KBM-7 (cell line): ENCODE results near the gene MIF4GD.
"Not testable (repeated sequence)": the region's sequence is repeated elsewhere in the genome, so short reads cannot be mapped to it uniquely, and the experiment has no call there.

Experiments used
- DNase-seq: peaks from one replicate; pipeline ENCODE4 v3.0.0-alpha.2; 2015
- in situ Hi-C: fragments of 300-500 bp; cut with MboI; formaldehyde crosslinking; loops from 2 replicates; pipeline ENCODE4 v1.14.3; 2020; ENCODE audit warnings: low sequenced_read_pairs, low pct_unique_long_range_greater_than_20kb, mixed read lengths

MIF4GD gene

DNA sequence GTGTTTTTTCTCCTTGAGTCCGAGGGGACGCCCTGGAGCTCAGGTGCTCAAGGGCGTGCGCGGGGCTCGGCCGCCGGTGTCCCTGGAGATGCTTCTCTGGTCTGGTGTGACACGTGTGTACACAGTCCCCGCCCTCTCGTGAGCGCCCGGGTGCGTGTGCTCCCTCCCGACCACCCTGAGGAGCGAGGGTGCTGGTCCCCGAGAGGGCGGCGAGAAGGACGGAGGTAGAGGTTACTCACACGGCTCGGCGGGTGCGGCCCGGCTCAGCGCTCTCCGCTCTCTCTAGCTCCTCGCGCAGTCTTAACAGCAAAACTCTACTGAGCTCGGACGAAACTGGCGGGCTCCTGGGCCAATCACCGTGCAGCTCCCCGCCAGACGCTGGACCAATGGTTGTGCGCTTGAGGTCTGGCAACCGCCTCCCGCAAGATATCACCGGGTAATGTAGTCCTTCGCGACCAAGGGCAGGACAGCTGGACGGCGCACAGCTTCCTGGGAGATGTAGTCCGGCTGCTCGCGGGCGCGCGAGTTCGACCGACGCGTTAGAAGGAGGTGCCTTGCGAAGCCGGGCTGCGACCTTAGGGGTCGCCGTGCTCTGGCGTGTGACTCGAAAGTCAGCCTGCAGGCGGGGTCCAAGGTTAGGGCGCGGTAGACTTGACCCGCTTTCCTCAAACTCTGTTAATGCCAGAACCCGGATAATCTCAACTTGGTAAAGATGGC lies 18.2 kb upstream of the MIF4GD start, which contains the start of gene SLC25A19:
Gene SLC25A19, minus strand, starts transcription at position 319 of the 717 bp plus-strand sequence. CDS start 2,669 bp downstream, outside the sequence.
- in situ Hi-C loops: no loop called here
- DNase-seq: peak; percentile 99

DNA sequence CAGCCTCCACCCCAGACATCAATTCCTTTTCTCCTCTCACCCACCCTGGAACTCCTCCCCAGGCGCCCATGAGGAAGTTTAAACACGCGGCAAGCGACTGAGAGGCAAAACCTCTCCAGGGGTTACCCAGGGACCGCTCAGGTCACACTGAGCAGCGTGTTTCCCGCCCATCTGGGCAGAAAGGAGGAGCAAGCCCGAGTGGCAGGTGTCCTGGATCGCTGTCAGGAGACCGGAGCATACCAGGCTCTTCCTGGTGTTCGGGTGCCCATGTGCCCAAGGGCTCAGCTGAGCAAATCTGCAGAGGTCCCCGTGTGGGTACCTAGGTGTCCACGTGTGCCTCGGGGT lies 17.7 kb upstream of the MIF4GD start:
- in situ Hi-C loops: no loop called here
- peak; percentile 69 for DNase-seq

DNA sequence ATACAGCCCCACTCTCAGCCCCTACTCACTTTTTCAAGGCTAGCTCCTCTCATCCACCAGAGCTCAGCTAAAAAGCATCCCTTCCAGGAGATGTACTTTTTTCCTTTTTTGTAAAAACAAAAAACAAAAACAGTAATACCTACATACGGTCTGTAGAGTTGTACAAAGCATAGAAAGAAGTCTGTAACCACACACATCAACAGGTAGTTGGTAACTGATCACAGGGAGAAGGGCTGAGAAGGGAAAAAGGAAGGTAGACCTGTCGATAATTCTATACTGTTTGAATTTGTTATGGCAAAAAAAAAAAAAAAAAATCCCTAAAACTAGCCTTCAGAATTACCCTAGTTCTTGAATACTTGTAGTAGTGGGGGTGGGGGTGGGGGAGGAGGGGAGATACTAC lies 17.3 kb upstream of the MIF4GD start:
- no peak for DNase-seq
- in situ Hi-C loops: no loop called here

DNA sequence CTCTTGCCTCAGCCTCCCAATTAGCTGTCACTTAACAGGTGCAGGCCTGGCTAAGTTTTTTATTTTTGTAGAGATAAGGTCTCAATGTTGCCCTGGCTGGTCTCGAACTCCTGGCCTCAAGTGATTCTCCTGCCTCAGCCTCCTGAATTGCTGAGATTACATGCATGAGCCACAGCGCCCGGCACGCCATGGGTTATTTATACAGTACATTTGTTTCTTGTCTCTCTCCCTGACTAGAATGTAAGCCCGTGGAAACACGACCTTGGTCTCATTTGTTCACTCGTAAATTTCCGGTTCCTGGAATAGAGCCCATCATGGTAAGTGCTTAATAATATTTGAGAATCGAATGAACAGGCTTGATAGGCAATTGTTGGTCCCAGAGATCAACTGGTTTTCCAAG lies 16.2 kb upstream of the MIF4GD start:
- no peak for DNase-seq
- in situ Hi-C loops: no loop called here

DNA sequence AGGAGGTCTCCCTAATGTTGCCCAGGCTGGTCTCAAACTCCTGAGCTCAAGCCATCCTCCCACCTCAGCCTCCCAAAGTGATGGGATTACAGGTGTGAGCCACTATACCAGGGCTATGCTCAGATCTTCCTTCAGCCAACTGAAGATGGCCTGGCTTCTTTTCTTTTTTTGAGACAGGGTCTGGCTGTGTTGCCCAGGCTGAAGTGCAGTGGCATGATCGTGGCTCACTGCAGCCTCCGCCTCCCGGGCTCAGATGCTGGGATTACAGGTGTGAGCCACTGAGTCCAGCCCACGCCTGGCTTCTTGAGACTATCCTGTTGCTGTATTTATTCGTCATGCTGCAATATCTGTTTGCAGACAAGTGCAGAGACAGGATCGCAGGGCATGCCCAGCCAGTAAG lies 14.1 kb upstream of the MIF4GD start:
- DNase-seq: no peak
- in situ Hi-C loops: no loop called here

DNA sequence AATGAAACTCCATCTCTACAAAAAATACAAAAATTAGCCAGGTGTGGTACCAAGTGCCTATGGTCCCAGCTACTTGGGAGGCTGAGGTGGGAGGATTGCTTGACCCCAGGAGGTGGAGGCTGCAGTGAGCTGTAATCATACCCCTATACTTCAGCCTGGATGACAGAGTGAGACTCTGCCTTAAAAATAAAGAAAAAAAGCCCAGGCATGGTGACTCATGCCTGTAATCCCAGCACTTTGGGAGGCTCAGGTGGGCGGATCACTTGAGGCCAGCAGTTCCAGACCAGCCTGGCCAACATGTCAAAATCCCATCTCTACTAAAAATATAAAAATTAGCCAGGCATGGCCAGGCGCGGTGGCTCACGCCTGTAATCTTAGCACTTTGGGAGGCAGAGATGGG lies 9.2 kb upstream of the MIF4GD start:
- DNase-seq, in situ Hi-C loops: not testable (repeated sequence)

DNA sequence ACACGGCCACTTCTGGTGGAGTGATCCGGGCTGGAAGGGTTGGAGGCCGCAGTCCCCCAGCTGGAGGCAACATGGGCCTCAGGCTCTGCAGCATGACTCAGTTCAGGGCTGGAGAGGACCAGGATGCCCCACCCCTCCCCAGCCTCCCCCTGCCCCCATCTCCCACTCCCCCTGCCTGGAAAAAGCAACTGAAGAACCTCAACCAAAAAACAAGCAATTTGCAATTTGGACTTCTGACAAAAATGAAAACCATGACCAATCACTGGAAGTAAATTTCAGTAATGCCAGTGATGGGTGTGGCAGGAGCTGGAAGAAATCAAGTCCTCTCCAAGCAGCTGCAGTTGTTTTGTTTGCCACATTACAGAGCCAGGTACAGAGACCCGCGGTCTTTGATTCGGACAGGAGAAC lies 6.6 kb upstream of the MIF4GD start:
- in situ Hi-C loops: no loop called here

DNA sequence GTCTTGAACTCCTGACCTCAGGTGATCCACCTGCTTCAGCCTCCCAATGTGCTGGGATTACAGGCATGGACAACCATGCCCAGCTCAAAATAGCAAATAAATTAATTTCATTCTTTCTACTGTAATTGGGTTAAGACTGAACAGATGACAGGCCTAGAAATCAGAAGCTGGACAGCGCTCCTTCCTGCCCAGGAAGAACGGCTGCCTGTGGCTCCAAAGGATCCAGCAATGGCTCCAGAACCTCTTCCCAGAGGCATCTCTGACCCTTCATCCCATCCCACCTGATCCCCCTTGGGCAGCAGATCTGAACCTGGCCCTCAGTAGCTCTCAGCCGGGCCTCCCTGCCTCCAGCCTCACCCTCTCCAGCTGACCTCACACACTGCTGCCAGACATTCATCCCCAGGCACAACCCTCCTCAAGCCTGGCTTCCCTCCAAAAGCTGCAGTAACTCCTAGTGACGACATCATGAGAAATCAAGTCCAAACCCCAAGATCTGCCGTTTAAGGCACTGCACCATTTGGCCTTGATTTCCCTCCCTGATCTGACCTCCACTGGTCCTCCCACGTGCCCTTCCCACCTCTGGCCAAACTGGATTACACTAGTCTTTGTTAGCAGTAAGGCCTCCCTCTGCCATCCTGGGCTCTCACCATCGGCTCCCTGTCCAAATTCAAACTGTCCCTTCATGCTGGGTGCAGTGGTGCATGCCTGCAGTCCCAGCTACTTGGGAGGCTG lies 3.1 kb upstream of the MIF4GD start:
- in situ Hi-C loops: no loop called here
- no peak for DNase-seq

More for the DNA sequence above, 6.6 kb upstream of the MIF4GD start:
- DNase-seq: no peak

DNA sequence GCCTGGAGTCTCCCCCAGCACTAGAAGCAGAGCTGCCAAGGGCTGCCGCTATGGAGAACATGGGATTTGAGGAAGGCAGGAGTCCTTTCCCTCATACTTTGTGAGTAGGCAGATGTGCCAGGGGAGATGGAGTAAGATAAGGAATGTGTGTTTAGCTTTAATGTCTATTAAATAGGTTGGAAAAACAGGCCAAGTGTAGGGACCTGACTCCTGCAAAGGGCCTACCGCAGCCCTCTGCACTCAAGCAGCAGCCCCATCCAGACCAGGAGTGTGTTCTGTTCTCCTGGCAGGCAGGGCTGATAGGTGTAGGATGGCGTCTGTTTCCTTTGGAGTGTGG lies 1.8 kb upstream of the MIF4GD start:
- no peak for DNase-seq
- in situ Hi-C loops: no loop called here

DNA sequence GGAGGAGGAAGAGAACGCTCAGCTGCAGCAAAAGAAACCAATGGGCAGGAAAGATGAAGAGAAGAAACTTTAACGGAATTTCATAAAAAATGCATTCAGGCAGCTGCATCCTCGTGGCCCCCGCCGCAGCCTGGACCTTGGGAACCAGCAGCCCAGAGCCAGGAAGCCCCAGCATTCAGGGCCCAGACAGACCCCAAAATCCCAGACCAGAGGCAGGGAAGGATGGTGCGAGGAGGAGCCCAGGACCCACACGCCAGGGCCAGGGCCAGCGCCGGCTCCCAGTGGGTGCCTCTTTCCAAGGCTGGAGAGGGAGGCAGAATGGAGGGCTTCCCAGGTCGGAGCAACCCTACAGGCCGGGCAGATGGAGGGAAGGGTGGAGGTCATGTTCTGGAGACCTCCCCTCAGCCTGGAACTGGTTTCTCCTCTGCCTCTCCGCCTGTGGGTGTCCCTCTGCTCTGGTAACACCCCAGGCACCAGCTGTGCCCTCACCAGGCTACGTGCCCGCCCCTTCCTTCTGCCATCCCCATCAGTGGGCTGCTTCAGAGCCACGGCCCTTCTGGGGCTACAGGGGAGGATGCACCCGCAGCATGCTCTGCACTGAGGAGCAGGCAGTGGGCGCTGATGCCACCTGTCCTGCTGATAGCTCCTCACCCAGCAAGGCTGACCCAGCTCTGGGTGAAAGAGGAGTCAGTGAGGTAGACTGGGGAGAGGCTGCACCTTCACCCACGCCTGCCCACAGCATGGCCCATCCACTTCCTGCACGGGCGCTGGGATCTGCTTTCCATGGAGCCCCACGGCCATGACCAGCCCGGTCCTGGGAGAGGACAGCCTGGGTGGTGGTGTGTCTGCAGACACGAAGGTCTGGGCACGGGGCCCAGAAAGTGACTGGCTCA lies 1.2 kb upstream of the MIF4GD start:
- in situ Hi-C loops: no loop called here
- DNase-seq: no peak

DNA sequence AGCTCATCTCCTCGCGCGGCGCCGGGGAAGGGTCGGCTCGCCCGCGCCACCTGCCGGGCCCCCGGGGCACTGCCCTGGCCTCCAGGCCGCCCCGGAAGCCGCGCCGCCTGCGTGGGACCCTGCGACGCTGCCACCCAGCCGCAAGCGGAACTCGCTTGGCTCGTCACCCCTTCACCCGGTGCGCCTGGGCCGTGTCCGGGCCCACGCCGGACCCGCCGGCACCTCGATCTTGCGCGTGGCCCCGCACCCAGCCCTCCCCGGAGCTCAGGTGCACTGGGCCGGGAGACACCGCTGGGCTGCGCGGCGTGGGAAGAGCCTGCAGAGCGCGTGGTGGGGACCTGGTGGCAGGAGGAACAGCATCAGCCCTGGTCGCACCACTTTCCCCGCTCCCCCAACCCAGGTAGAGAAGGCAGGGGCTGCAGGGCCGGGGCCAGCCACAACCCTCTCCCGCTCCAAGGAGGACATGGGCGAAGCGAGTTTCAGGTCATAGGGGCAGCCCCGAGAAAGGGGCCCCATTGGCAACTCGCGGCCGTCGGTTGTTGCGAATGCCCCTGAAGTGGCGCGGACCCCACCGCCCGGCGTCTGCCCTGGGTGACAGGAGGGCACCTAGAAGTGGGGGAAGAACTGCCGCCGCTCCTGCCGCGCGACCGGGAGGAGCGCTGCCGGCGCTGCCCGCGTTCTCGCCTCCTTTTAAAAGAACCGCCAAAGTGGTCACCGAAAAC lies 363 bp upstream of the MIF4GD start:
- peak; percentile 78 for DNase-seq
- in situ Hi-C loops: no loop called here

DNA sequence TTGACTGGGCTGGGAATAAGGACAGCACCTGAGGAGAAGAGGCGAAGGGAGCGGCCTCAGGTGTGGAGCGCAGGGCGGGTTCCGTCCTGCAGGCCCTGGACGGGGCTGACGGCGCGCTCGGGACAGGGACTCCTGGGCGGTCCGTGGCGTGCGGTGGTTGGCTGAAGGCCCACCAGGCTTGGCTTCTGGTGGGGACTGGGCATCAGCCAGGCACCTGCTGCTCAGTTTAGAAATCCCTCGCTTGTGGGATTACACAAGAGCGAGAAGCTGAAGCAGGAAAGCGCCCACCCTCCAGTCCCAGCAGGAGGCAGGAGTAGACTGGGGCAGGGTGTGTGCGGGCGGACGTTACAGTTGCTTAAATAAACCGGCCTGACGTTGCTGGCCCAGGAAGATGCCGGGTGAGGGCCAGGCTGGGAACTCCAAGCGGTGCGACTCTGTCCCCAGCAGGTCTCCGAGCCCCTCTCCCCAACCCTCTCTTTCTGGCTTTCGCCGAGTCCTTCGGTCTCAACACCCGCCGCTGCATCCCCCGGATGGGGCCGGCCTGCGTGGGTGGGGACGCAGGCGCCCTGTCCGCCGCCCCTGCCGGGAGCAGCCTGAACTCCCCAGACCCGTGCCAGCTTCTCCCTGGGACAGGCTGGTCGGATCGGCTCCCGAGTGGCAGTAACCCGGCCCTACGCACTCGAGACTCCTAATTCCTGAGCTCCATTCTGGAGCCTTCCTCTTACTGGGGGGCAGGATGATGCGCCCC lies 639 bp downstream of the MIF4GD start:
- in situ Hi-C loops: no loop called here
- DNase-seq: peak; percentile 83

DNA sequence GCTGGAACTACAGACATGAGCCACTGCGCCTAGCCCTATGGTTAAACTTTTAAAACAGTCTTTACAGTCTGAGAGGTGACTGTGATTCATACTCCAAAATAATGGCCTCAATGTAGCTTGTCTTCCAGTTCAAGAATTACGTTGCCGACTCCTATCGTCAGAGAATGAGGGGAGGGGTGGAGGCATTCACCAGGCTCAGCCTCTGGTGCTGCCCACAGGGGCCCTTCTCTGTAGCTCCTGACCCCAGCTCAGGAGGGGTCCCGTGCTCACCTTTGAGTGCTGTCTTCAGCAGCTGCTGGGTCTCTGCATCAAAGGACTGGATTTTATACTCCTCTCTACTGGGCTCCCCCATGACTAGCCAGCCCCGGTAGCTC lies 1.2 kb downstream of the MIF4GD start:
- in situ Hi-C loops: no loop called here
- DNase-seq: no peak

DNA sequence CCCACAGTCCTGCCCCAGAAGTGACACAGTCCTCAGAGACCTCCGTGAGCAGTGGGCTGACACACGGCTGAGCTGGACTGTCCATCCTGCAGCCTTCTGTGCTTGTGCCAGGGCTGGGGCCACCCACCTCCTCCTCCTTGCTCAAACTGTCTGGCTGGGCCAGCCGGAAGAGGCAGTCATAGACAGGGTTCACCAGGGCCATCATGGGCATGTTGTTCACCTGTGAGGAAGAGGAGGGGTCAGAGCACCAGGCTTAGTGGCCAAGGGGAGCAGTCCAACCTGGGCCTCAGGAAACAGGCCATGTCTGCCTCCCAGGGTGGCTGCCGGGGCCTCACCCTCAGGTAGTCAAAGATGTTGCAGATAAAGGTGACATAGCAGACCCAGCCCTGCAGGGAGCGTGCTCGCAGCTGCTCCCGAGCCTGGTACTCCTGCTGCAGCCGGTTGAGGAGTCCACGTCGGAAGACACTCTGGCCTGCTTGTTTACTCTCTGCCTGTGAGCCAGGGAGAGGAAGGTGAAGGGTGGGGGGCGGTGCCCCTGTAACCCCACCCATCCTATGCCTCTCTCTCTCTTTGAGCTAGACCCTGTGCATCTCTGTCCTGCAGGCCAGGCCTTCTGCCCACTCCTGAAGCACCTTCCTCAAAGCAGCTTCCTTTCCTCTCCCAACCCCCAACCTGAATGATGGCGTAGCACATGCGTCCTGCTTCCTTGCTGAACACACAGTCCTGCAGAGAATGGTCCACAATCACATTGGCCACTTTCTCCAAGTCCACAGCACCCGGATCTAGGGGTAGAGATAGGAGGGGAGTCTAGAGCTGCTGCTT lies 3.4 kb downstream of the MIF4GD start:
- in situ Hi-C loops: no loop called here
- DNase-seq: no peak

DNA sequence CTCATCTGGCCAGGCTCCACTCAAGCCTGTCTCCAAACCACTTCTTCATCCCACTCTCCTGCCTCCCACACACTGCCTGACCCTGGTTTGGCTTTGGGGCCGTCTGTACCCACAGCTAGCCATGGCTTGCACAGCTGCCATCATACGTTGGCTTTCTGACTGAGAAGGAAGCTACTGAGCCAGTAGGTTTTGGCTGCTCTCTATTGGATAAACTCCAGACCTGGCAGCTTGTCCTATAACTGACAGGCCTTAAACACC lies 3.9 kb downstream of the MIF4GD start:
- DNase-seq: no peak
- in situ Hi-C loops: no loop called here

DNA sequence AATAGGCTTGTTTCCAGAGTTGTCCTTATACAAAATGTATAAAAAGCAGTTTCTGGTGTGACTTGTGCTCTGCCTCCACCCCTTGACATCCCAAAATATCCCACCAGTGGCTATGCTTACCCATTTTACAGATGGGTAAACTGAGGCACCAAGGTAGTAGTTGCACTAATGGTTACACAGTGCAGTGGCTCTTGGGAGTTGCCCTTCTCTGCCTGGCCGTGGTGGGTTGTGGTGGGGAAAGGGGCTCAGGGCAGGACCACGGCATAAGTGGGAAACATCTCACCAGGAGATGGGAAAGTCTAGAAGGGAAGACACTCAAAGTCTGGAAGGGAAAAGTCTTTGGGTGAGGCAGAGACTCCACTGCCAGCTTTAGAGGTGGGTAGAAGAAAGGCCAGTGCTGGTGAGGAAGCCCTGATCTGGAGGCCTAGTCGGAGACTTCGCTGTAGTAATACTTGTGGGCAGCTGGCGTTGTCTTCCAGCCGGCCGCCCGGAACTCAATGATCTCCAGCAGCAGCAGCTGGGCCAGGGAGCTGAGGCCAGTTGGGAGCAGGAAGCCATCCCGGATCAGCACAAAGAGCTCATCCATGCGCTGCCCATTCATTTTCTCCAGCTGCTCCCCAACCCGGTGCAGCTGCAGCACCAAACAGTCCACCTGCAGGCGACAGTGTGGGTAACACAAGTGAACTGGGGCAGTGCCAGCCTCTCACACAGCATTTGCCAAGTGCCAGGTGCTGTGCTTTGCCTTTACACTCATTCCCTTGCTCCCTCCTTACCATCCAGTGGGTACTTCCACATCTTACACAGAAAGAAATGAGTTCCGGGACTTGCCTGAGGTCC lies 4.5 kb downstream of the MIF4GD start:
- in situ Hi-C loops: no loop called here
- no peak for DNase-seq

DNA sequence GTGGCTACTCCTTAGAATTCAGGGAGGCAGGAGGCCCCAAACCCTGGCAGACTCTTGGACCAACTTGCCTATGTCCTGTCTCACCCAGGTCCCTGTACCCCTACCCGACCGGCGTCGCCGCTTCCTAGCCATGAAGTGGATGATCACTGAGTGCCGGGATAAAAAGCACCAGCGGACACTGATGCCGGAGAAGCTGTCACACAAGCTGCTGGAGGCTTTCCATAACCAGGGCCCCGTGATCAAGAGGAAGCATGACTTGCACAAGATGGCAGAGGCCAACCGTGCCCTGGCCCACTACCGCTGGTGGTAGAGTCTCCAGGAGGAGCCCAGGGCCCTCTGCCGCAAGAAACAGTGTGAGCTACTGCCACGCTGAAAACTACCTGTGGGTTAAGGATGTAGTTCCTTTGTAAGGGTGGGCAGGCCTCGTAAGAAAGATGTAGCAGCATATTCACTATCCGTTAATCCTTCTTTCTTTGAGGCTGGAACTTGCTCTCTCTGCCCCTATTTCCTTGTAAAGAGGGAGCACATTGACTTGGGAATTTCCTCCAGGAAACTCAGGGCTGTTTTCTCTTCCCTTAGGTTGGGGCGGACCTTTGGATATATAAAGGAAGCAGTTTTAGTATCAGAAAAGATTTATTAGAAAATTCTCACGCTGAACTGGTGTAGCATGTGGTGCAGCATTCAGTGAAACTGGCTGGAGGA lies 5.3 kb downstream of the MIF4GD start:
- in situ Hi-C loops: no loop called here
- DNase-seq: no peak
